Small intestine (tissue), 7 donors: Measurements from ENCODE around the gene CFAP298. TPM values are rescaled to one million over a fixed set of nuclear protein-coding genes. Genes with fewer than 3 reads are reported as not detected.

Source experiments
- DNase-seq, 2 donors: peaks; one replicate each; pipeline versions ENCODE4 v3.0.0 to v3.0.0-alpha.2; 2013
- FAIRE-seq: peaks from 2 replicates; lab custom pipeline; 2012; peaks lifted over from hg19 to GRCh38; lab: Jason Lieb, UNC
- H3K27ac ChIP-seq, 3 donors: one replicate each; pipeline ENCODE4 v1.5.1; 2013; ENCODE audit warnings: low read length in 2 of 3, mild to moderate bottlenecking in 2 of 3, control low read depth in 1 of 3, inconsistent platforms in 1 of 3, low read depth in 1 of 3, moderate library complexity in 1 of 3
- H3K27me3 ChIP-seq, 3 donors: one replicate each; pipeline ENCODE4 v1.6.1; 2013; ENCODE audit warnings: low read length in 3 of 3, inconsistent platforms in 1 of 3; ENCODE audit not compliant: control insufficient read depth in 3 of 3, insufficient read depth in 3 of 3
- H3K36me3 ChIP-seq, 3 donors: one replicate each; pipeline ENCODE4 v1.6.1; 2013; ENCODE audit warnings: low read length in 3 of 3, inconsistent platforms in 1 of 3, low read depth in 1 of 3, mild to moderate bottlenecking in 1 of 3, moderate library complexity in 1 of 3; ENCODE audit not compliant: control insufficient read depth in 3 of 3, insufficient read depth in 2 of 3
- H3K4me1 ChIP-seq, 3 donors: one replicate each; pipeline ENCODE4 v1.6.1; 2013; ENCODE audit warnings: low read length in 2 of 3, inconsistent platforms in 1 of 3, low read depth in 1 of 3, mild to moderate bottlenecking in 1 of 3, moderate library complexity in 1 of 3; ENCODE audit not compliant: control insufficient read depth in 3 of 3, insufficient read depth in 2 of 3
- H3K4me3 ChIP-seq, 3 donors: one replicate each; pipeline ENCODE4 v1.5.1; 2013; ENCODE audit warnings: low read length in 3 of 3, control low read depth in 1 of 3, inconsistent platforms in 1 of 3, low read depth in 1 of 3, mild to moderate bottlenecking in 1 of 3, moderate library complexity in 1 of 3
- H3K9me3 ChIP-seq, 2 donors: one replicate each; pipeline ENCODE4 v1.6.1; 2013; ENCODE audit warnings: low read depth in 1 of 2, low read length in 1 of 2; ENCODE audit not compliant: control insufficient read depth in 2 of 2, insufficient read depth in 1 of 2
- WGBS, 3 donors: extraction: QIAGEN DNeasy Blood & Tissue Kit; methylation state at CpG; one replicate each; pipeline ENCODE4 v1.1.7; 2013; 5-methylcytosine and 5-hydroxymethylcytosine counted together
- polyA plus RNA-seq, 4 donors: library from polyadenylated mRNA; stranded (reverse) in 3 of 4; unstranded in 1 of 4; fragments of 200-250 nt in 3 of 4; fragments of 120-200 nt in 1 of 4; gene quantifications; one replicate each; pipeline versions ENCODE4 v1.2.1 to v1.2.3, GENCODE V29; 2013
- donor health status: healthy with polysubstance abuse.
- donor health status: control.
- donor health status: control.
- donor health status: Bipolar disorder and iron deficiency.
- donor health status: healthy.

The CFAP298 gene
- polyA plus RNA-seq, 4 donors = 29.5 to 51.1 (median 37.2) TPM

- H3K27me3 ChIP-seq = no peaks in the 10 kb centered on the region
- 28 to 41% (median 41%) methylated on average over 10 of the region's 10 CpGs for WGBS, 3 donors
These were observed 19.2 kb downstream of the CFAP298 start for GRCh38 chr21:32592929-32593502.

GRCh38 chr21:32590130-32590529 lies 22.0 kb downstream of the CFAP298 start:
- Histone ChIP-seq H3K9me3 (no peaks in the 10 kb centered on the region), H3K27ac (no peak overlapping the region), H3K4me1 (peaks cover 0 to 6% (median 0%) of the 10 kb centered on the region in 3 donors), H3K4me3 (no peak overlapping the region), H3K27me3 (no peaks in the 10 kb centered on the region), H3K36me3 (no peaks in the 10 kb centered on the region)
- DNase-seq (no peak), FAIRE-seq (no peak)
- WGBS, 3 donors = 85 to 91% (median 90%) methylated on average over 4 of the region's 4 CpGs

More at GRCh38 chr21:32592929-32593502, 19.2 kb downstream of the CFAP298 start:
- no peak overlapping the region for H3K27ac ChIP-seq
- H3K4me1 ChIP-seq = no peaks in the 10 kb centered on the region
- H3K36me3 ChIP-seq = peaks cover 0 to 2% (median 0%) of the 10 kb centered on the region in 3 donors
- no peak overlapping the region for H3K4me3 ChIP-seq
- FAIRE-seq (no peak), DNase-seq (peak; percentile 37 to 42)
- no peaks in the 10 kb centered on the region for H3K9me3 ChIP-seq

GRCh38 chr21:32587651-32588050 lies 24.5 kb downstream of the CFAP298 start:
- H3K4me1 ChIP-seq = peaks cover 0 to 6% (median 0%) of the 10 kb centered on the region in 3 donors
- no peaks in the 10 kb centered on the region for H3K9me3 ChIP-seq
- 91 to 94% (median 92%) methylated on average over 5 of the region's 5 CpGs for WGBS, 3 donors
- no peaks in the 10 kb centered on the region for H3K27me3 ChIP-seq
- FAIRE-seq = no peak
- no peak overlapping the region for H3K27ac ChIP-seq
- H3K36me3 ChIP-seq = no peaks in the 10 kb centered on the region
- DNase-seq = no peak
- no peak overlapping the region for H3K4me3 ChIP-seq

- Histone ChIP-seq H3K36me3 (no peaks in the 10 kb centered on the region), H3K4me3 (no peak overlapping the region), H3K27ac (no peak overlapping the region), H3K9me3 (no peaks in the 10 kb centered on the region), H3K4me1 (peaks cover 0 to 6% (median 0%) of the 10 kb centered on the region in 3 donors), H3K27me3 (no peaks in the 10 kb centered on the region)
- peak in 1 of 2 donors; percentile 54 for DNase-seq
- 47 to 69% (median 67%) methylated on average over 13 of the region's 13 CpGs for WGBS, 3 donors
- no peak for FAIRE-seq
These were observed 25.1 kb downstream of the CFAP298 start for GRCh38 chr21:32587120-32587519.

GRCh38 chr21:32585970-32586369 lies 26.2 kb downstream of the CFAP298 start:
- Histone ChIP-seq H3K36me3 (no peaks in the 10 kb centered on the region), H3K9me3 (no peaks in the 10 kb centered on the region), H3K4me1 (peaks cover 0 to 6% (median 0%) of the 10 kb centered on the region in 3 donors), H3K27ac (no peak overlapping the region), H3K27me3 (no peaks in the 10 kb centered on the region), H3K4me3 (no peak overlapping the region)
- DNase-seq (no peak), FAIRE-seq (no peak)
- WGBS, 3 donors = 81 to 88% (median 81%) methylated on average over 9 of the region's 9 CpGs

GRCh38 chr21:32585042-32585710 lies 27.0 kb downstream of the CFAP298 start, which contains the start of gene TCP10L:
Gene TCP10L, minus strand, starts transcription at chr21:32585523. Its CDS starts 1,219 bp downstream, at chr21:32584304.
- DNase-seq = no peak
- no peak within 1 kb of the TSS for H3K4me3 ChIP-seq
- H3K4me1 ChIP-seq = peaks cover 0 to 6% (median 0%) of the 10 kb centered on the region in 3 donors
- H3K9me3 ChIP-seq = no peaks in the 10 kb centered on the region
- no peak for FAIRE-seq
- no peaks in the 10 kb centered on the region for H3K36me3 ChIP-seq
- no peaks in the 10 kb centered on the region for H3K27me3 ChIP-seq
- WGBS, 3 donors = 81 to 85% (median 83%) methylated on average over 17 of the region's 17 CpGs
- no peak within 1 kb of the TSS for H3K27ac ChIP-seq

GRCh38 chr21:32584472-32584871 lies 27.7 kb downstream of the CFAP298 start:
- no peaks in the 10 kb centered on the region for H3K36me3 ChIP-seq
- H3K9me3 ChIP-seq = no peaks in the 10 kb centered on the region
- no peak overlapping the region for H3K4me3 ChIP-seq
- peaks cover 0 to 6% (median 0%) of the 10 kb centered on the region in 3 donors for H3K4me1 ChIP-seq
- no peaks in the 10 kb centered on the region for H3K27me3 ChIP-seq
- FAIRE-seq (no peak), DNase-seq (no peak)
- H3K27ac ChIP-seq = no peak overlapping the region
- 86 to 88% (median 88%) methylated on average over 8 of the region's 8 CpGs for WGBS, 3 donors

GRCh38 chr21:32581732-32582131 lies 30.4 kb downstream of the CFAP298 start:
- Histone ChIP-seq H3K9me3 (no peaks in the 10 kb centered on the region), H3K4me1 (no peaks in the 10 kb centered on the region), H3K27ac (no peak overlapping the region), H3K36me3 (no peaks in the 10 kb centered on the region), H3K27me3 (no peaks in the 10 kb centered on the region), H3K4me3 (no peak overlapping the region)
- FAIRE-seq (no peak), DNase-seq (no peak)
- WGBS, 3 donors = 74 to 87% (median 82%) methylated on average over 13 of the region's 13 CpGs
